Femur (tissue), 1 donor: Measurements from ENCODE around the gene NPAS1.

ENCODE experiments used
- DNase-seq: peaks from one replicate; pipeline ENCODE4 v3.0.0-alpha.2; 2017

The NPAS1 gene, protein sequence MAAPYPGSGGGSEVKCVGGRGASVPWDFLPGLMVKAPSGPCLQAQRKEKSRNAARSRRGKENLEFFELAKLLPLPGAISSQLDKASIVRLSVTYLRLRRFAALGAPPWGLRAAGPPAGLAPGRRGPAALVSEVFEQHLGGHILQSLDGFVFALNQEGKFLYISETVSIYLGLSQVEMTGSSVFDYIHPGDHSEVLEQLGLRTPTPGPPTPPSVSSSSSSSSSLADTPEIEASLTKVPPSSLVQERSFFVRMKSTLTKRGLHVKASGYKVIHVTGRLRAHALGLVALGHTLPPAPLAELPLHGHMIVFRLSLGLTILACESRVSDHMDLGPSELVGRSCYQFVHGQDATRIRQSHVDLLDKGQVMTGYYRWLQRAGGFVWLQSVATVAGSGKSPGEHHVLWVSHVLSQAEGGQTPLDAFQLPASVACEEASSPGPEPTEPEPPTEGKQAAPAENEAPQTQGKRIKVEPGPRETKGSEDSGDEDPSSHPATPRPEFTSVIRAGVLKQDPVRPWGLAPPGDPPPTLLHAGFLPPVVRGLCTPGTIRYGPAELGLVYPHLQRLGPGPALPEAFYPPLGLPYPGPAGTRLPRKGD

DNA sequence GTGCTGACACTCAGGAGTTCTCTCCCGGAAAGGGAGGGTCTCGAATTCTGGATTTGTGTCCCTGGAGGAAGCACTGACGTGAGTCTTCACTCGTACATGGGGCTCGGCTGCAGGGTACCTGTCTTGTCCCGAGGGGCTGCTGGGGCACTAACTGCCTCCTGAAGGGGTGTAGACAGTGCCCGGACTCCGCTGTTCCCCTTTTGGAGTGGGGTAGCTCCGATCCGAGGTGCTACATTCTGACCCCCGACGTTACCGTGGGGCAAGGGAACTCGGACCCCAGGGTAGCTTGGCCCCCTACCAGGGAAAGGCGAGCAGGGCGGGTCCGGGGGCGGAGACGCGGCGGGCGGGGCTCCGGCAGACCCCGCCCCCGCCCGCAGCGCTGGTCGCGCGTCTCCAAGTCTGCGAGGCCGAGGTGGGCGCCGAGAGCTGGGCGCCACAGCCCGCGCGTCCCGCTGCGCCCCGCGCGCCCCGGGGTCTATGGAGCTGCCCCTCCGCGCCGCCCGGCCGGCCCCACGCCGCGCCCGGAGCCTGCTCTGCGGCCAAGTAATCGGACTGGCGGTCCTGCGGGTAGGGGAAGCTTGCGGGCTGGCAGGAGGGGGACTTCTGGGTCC lies at the start of gene NPAS1:
Gene NPAS1 (plus strand): TSS at position 407 of the 611 bp plus-strand sequence. CDS start 1,211 bp downstream, outside the sequence.
- DNase-seq = no peak

DNA sequence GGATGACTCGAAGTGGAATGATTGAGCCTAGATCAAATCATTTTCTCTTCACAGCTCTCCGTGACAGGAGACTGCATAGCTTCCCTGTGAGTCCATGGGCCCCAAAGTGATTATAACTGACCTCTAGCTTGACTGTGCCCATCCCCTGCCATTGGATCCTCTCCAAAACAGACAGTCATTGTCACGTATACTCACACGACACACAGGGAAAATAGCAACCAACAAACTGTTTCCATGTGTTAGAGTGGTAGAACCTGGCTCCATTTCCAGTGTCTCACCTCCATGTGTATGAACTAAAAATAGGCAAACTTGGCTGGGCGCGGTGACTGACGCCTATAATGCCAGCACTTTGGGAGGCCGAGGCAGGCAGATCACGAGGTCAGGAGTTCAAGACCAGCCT lies 48.8 kb upstream of the NPAS1 start:
- no peak for DNase-seq

DNA sequence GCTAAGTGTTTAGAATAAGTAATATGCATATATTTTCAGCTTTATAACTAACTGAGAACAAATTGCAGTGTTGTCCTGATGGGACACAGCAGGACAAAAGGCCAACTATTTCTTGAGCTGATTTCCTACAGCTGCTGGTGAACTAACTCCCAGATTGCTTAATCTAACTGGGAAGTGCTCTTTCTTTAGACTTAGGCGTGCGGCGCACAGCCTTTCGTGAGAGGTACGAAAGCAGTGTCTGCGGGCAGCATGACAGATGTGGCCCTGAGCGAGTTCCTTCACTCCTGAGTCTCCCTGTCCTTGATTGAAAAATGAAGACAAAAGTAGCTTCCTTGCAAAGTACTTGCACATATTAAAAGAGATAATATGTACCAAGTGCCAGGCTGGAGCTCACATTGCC lies 47.3 kb upstream of the NPAS1 start:
- DNase-seq = no peak

DNA sequence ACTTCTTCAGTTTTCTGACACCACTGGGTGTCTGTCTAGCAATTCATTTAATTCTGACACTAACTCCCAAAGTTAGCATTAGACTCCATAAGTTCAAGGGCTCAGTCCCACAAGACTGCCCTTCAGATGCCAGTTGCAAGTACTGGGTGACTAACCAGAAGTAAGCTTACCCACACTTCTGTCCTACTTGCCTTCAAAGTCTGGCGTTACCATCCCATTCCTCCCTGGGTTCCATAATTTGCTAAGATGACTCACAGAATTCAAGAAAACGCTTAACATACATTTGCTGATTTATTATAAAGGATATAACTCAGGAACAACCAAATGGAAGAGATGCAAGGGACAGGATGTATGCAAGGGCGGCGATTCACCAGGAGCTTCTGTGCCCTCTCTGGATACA lies 45.5 kb upstream of the NPAS1 start:
- no peak for DNase-seq

DNA sequence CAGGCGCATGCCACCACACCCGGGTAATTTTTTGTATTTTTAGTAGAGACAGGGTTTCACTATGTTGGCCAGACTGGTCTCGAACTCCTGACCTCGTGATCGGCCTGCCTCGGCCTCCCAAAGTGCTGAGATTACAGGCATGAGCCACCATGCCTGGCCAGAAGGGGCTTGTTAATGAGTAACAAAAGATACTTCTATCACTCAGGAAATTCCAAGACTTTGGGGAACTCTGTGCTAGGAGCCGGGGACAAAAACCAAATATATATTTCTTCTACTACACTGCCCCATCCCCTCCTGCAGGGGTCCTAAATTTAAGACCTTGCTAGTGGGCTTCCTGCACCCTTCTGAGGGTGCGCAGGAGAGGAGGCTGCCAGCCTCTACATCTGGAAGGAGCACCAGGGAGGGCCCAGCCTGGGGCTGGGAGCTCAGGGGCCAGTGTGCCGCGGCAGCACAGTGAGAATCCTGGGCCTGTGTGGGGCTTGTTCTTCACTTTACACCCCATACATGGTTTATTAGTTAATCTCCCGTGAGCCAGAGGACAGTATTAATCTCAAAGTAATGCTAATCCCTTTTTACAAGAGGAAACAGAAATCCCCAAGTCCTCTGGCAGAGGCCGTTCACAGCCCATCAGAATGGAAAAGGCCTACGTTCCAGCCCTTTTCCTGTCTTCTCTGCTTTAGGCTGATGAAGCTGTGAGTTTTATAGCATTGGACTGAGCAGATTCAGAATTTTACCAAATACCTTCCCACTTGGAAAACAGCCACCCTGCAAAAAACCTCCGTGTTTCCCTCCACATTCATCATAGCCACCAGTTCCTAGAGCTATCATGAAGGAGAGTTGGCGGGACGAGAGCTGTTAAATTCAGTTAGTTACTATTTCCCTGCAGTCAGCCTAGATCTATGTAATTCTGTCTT lies 44.4 kb upstream of the NPAS1 start:
- peak; percentile 67 for DNase-seq

DNA sequence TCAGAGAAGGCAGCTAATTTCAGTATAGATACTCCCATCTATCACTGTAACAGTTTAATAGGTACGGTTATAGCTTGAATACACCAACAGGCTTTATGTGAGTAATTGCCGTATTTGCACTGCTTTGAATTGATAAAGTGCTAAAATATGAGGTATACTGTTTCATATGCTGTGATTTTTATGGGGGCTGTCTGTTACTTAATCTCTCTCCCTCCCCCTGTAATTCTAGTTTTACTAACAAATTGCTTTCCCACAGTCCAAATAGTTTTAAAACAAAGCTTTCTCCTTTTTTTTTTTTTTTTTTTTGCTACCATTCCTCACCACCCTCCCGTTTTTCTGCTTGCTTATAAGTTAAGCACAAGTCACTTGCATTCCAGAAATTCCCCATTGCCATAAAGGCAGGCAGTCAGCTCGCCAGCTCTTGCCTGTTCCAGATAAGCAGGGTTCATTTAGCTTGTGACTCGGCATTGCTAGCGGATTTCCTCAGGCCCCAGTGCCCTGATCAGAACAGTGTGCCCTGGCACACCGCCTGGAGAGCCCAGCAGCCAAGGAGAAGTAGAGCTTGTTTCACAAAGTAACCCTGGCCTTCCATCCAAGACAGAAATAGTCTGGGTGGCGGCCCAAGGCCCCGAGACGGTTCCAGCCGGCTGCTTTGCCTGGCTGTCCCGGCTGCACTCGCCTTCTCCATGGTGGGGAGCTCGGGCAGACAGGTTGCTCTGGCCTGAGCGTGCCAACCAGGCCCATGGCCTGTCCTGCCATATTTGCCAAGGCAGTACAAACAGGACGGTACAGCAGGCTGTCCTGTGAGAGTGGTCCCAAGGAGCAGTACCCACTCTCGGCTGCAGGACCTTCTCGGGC lies 43.5 kb upstream of the NPAS1 start:
- DNase-seq = peak; percentile 93

DNA sequence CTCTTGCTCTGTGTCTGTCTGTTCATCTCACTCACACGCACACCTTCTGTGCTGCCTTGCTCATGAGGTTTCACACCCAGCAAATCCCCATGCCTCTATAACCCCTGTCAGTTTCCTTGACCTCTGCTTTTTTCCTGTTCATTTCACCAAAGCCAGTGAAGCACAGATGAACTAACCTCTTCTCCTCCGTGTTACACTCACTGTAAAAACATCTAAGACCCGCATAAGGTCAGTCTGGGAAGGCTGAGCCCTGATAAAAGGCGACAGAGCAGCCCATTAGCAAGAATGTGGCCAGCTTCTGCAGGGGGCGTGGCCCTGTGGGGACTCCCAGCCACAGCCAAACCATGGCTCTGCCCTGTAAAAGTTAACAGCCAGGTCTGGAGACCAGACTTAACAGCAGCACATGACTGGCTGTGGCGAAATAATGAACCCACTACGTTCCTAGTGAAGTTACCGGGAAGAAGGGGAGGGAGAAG lies 42.8 kb upstream of the NPAS1 start:
- no peak for DNase-seq

DNA sequence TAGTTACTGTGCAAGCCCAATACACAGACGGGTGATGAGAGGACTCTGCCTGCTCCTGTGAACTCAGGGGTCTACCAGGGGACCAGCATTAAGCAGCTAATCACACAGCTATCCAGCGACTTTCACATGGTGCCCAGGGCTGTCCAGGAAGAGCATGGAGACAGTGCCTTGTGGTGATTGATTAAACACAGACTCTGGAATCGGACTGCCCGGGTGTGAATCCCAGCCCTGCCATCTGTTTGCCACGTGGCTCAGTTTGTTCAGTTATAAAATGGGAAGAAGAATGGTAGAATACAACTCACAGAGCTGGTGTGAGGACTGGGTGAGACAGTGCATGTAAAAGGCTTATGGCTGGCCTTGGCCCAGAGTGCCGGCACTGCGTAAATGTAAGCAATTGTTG lies 42.1 kb upstream of the NPAS1 start:
- no peak for DNase-seq

DNA sequence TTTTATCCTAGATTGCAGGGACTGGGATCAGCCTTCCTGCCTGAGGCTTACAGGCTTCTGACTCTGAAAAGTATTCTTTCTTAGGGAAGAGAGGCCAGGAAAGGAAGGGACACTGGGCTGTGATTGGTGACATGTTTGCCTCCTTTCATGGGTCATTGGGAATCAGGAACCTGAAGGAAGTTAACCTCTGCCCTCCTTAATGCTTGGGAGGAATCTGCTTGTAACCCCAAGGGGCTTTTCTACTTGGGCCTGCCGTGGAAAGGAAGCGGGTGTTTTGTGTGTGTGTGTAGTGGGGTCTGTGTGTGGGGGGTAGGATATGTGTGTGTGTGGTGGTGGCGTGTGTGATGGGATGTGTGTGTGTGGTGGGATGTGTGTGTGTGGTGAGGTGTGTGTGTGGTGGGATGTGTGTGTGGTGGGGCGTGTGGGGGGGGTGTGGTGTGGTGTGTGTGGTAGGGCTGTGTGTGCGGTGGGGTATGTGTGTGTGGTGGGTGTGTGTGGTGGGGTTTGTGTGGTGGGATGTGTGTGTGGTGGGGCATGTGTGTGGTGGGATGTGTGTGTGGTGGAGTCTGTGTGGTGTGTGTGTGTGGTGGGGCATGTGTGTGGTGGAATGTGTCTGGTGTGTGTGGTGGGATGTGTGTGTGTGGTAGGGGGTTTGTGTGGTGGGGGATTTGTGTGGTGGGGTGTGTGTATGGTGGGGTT lies 41.3 kb upstream of the NPAS1 start:
- DNase-seq = no peak

DNA sequence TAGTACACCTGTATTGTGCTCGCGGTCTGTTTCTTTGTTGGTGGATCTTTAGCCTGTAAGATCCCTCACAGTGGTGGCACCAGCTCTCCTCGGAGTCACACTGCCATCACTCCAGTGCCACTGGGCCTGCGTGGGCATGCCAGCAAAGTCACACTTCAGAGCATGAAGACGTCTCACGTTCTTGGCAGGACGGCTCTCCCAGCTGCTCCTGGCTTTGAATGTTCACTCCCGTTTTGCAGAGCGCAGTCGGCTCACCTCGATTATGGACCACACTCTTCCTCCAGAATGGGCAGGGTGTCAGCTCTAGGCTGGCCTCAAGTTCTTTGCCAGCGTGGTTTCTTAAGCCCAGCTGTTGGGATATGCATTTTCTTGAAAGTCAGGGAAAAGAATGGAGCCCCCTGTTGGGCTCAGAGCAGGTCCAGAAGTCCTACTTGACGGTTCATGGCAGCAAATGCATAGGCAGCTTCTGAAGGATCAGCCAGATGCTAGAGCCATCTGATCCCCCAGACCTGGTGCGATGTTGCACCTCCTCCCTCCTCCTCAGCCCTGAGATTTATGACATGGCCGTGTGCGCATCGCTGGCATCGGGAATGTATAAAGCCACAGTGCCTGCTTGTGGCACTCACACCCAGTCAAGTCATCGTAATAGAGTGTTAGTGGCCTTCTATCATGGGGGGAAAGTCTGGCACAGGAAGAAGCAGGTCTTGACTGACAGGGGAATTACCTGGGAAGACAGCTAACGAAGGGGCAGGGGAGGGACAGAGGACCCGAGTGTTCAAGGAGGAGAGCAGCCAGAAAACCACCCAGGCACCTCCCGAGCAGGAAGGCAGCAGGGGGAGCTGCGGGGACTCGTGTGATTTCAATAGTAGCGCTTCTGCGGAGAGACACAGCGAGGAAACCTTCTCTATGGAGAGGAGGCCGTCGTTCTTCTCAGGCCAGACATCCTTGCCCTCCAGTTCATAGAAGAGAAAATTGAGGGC lies 40.2 kb upstream of the NPAS1 start:
- DNase-seq = no peak

DNA sequence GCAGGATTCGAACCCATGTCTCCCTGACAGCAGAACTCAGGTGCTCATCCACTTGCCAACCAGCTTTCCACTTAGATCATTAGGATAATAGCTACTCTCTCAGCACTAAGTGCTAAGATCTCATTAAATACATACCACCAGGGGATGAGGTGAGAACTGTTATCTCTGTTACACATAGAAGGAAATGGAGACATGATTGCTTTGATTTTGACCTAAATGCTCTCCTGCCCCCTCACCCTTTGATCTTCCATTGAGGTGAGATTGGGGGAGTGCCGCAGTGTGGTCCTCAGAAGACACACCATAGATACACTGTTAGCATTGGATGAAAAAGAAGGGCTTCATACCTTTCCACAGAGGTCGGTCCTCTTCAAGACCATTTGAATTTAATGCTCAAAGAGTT lies 38.9 kb upstream of the NPAS1 start:
- DNase-seq = no peak

DNA sequence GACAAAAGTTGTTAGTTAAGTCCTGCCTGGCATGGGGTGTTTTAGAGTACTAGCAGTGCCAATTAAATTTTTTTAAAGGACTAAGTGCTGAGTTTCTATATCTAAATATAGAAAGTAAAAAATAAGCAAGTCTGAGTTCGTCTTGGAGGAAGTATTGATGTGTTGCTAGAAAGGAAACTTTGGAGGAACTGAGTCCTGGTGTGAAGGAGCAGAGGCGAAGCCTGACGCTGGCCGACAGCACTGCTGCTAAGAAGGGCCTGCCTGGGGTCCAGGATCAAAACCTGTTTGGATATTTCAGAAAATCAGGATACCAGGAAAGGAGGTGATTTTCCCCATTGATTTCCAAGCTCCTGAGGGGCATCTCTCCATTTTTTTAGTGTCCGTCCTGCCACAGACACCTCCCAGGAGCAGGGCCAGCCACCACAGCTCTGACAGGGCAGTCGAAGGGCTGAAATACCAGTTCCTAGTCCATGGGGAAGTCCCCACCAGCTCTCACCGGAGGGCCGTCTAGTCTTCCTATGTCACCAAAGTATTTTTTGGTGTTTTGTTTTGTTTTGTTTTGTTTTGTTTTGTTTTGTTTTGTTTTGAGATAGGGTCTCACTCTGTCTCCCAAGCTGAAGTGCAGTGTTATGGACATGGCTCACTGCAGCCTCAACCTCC lies 38.2 kb upstream of the NPAS1 start:
- no peak for DNase-seq

DNA sequence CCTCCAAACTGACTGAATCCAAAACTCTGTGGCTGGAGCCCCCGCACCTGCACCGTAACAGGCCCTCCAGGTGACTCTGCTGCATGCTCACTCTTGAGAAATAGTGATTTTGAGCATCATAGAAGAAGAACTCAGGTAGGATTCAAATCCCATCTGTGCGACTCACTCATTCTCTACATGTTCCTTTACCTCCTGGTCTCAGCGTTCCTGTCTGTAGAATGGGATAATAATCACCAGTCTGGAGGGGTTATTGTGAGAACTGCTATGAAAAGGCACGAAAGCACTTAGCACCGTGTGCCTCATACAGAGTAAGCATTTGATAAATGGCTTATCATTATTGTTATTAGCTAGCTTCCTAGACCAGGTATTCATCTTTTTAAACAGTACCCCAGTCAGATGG lies 36.5 kb upstream of the NPAS1 start:
- no peak for DNase-seq

DNA sequence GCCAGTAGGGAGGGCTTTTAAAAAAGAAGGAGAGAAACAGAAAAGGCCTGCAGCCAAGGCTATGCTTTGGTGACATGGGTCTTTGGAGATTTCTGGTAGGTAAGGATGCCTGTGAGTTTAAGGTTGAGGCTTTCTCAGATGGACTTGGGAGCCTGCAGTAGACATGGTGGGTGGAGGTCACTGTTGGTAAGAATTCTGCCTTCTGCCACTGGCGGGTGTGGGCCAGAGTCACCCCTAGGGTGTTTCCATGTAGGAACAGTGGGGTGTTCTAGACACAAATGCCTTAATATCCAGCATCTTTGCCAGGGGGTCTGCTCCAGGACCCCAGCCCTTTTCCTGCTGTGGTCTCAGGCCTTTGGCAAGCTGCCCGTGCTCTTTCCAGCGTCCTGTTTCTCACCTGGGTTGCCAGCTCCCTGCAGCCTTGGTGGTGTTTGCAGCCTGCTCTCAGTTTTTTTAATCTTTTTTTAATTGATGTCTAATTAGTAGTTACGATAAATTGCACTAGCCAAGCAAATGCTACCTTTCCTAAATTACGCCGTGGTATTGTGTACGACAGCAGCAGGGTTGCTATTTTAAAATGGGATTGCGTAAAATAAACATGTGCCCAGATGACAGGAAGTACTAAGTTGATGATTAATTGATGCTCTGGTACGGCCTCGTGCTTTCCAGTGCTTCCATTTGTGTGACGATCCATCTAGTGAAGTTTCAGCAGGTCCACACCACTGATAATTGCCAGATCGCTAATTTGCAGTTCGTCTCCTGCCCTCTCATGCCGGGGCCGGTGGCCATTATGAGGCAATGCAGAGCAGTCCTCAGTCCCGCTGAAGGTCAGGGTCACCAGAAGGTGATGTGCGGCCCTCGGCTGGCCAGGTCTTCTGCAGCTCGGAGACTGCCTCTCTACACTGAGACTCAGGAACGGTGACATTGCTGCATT lies 35.3 kb upstream of the NPAS1 start:
- DNase-seq = no peak

DNA sequence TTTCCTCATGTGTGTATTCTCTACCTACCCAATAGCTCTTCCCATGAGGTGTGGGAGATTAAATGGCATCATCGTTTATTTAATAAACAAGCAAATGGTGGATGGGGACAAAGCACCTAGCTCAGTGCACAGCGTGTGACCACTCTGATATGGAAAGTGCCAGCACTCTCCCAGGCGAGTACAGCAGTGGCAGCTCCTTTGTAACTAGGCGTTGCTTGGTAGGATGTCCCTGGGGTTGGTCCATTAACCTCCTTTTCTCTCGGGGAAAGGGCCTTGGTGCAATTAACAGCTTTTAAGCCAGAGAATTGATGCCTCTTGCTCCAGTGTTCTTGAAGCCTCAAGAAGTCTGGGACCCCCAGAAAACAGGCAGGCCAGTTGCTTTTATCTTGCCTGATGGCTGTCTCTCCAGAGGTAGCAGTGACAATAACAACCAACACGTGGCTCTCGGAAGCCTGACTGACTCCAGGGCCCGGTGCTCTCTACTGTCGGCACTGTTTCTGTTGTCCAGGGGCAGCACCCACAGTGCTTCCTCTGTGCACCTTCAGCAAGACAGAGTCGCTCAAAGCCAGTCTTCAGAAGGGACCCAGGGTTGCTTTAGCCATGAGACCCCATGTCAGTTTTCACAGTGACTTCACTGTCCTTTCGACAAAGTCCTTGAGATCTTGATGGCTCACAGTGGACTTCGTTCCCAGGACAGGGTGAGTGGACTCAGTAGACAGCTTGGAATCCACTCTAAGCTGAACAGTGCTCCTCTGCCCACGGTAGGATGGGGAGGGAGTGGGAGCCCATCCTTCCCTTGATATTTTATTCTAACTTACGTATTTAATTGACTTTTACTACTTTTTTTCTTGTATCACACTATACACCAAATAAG lies 33.9 kb upstream of the NPAS1 start:
- DNase-seq = no peak

DNA sequence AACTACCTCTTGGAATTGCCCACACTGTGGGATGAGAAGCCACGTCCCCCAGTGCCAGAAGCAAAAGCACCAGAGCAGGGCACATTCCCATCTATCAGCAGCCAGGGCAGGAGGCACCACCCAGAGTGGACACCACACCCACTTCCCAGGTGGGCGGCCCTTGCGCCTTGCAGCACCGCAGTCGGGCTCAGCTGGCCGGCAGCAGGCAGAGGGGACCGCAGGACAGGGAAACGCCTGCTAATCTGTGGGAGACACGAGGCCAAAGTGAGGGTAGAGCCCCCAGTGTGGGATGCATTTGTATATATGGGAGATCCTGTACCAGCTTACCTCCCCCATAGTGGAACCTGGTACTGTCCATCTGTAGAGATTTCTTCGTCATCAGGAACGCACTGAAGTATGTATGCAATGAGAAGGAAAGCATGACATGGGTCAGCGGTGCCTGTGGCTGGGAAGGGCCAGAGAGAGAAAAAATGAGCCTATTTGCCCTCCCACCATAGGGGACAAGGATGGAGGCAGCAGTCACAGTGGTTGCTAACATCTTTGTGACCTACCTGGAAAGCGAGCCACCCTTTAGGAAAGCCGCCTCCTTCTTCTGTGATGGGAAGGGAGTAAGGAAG lies 30.9 kb upstream of the NPAS1 start:
- no peak for DNase-seq
